MM.1S (cell line): ENCODE data around the gene LILRA2.
"Not testable (repeated sequence)": the region's sequence is repeated elsewhere in the genome, so short reads cannot be mapped to it uniquely, and the experiment has no call there.

ENCODE experiments used
- EZH2 ChIP-seq: fragments of 300-600 bp; sonication (generic); optimal IDR thresholded peaks from 2 replicates; pipeline ENCODE3; 2017; ENCODE audit warnings: low read depth, mild to moderate bottlenecking, antibody characterized with exemption, low read length, mixed read lengths
- EZH2phosphoT487 ChIP-seq: fragments of 300-600 bp; sonication (generic); IDR thresholded peaks from 2 replicates; pipeline ENCODE4 v1.6.1; 2018; ENCODE audit warnings: antibody characterized with exemption, low read length
- TF ChIP-seq, protein P1 (sequence below): fragments of 300-600 bp; sonication (generic); IDR thresholded peaks from 2 replicates; pipeline ENCODE4 v1.5.1; 2016; ENCODE audit warnings: antibody characterized with exemption, low read length, mixed read lengths

DNA sequence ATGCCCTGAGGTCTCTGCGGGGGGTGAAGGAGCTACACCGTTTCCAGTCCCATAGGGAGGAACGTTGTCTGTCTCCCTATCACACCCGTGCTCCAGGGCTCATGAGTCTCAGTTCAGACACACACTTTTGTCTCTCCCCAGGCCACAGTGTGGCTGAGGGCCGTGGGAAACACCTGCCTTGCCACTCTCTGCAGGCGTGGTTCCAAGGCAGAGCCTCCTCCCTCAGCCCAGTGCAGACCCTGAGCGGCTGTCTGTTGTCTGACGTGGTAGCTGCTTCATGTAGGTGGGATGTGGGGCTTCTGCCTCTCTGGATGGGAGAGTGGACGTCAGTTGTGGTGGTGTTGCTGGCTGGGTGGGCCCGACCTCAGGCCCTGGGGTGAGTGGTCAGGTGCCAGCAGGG, 50.6 kb downstream of the LILRA2 start:
- not testable (repeated sequence) for TF ChIP-seq EZH2phosphoT487, EZH2
- TF ChIP-seq, protein P1, sequence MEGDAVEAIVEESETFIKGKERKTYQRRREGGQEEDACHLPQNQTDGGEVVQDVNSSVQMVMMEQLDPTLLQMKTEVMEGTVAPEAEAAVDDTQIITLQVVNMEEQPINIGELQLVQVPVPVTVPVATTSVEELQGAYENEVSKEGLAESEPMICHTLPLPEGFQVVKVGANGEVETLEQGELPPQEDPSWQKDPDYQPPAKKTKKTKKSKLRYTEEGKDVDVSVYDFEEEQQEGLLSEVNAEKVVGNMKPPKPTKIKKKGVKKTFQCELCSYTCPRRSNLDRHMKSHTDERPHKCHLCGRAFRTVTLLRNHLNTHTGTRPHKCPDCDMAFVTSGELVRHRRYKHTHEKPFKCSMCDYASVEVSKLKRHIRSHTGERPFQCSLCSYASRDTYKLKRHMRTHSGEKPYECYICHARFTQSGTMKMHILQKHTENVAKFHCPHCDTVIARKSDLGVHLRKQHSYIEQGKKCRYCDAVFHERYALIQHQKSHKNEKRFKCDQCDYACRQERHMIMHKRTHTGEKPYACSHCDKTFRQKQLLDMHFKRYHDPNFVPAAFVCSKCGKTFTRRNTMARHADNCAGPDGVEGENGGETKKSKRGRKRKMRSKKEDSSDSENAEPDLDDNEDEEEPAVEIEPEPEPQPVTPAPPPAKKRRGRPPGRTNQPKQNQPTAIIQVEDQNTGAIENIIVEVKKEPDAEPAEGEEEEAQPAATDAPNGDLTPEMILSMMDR: not testable (repeated sequence)
